Measurements from ENCODE around the gene TMEM185B.

DNA sequence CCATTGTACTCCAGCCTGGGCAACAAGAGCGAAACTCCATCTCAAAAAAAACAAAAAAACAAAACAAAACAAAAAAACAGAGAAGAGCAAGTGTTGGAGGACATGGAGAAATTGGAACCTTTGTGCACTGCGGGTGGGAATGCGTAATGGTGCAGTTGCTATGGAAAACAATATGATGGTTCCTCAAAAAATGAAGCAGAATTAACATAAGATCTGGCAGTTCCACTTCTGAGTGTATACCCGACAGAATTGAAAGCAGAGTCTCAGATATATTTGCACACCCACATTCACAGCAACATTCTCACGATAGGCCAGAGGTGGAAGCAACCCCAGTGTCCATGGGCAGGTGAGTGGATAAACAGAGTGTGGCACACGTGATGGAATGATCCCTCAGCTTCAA, 18.5 kb upstream of the TMEM185B start:
- TF ChIP-seq, protein P1, sequence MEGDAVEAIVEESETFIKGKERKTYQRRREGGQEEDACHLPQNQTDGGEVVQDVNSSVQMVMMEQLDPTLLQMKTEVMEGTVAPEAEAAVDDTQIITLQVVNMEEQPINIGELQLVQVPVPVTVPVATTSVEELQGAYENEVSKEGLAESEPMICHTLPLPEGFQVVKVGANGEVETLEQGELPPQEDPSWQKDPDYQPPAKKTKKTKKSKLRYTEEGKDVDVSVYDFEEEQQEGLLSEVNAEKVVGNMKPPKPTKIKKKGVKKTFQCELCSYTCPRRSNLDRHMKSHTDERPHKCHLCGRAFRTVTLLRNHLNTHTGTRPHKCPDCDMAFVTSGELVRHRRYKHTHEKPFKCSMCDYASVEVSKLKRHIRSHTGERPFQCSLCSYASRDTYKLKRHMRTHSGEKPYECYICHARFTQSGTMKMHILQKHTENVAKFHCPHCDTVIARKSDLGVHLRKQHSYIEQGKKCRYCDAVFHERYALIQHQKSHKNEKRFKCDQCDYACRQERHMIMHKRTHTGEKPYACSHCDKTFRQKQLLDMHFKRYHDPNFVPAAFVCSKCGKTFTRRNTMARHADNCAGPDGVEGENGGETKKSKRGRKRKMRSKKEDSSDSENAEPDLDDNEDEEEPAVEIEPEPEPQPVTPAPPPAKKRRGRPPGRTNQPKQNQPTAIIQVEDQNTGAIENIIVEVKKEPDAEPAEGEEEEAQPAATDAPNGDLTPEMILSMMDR (IDR thresholded peaks at IDR 0.05; ENCODE audit: insufficient read depth, low read depth, low read length): no peak
- no peak for TF ChIP-seq EZH2 (IDR thresholded peaks at IDR 0.05; ENCODE audit: insufficient read depth, low read length)

Measured in astrocyte (in vitro differentiated cells and primary cell).